ENCODE results near the gene ADCY1.

Gene ADCY1

DNA sequence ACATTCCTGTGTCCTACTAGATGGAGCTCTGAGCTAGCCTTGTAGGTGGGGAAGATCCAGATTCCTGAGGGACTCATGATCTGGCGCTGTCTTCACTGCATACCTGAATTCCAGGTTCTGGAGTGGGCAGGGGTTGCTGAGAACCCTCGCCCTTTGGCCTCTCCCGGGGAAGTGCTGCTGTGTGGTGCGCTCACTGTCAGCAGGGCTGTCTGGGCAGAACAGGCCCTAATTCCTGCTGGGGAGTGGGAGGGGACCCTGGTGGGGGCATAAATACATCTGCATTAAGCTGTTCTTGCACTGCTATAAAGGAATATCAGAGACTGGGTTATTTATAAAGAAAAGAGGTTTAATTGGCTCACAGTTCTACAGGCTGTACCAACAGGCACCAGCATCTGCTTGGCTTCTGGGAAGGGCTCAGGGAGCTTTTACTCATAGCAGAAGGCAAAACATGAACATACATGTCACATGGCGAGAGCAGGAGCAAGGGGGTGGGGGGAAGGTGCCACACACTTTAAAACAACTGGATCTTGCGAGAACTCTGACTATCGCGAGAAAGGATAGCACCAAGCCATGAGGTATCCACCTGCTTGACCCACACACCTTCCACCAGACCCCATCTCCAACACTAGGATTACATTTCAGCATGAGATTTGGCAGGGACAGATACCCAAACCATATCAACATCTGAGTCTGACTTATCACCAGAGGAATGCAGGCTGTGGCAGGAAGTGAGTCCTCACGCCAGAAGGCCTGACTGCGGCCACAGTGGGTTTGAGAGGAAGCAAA lies 115.0 kb downstream of the ADCY1 start:
- no peaks in the 10 kb centered on the region for H3K9me3 Mint-ChIP-seq
- H3K4me3 Mint-ChIP-seq, result no peak overlapping the region
- DNase-seq (ENCODE audit: low spot score in 2 of 2), result peak in 1 of 2 donors; percentile 35
- H3K36me3 Mint-ChIP-seq, result no peaks in the 10 kb centered on the region
- no peak for ATAC-seq
- no peak overlapping the region for H3K27ac Mint-ChIP-seq
- peaks cover 7% of the 10 kb centered on the region for H3K4me1 Mint-ChIP-seq

GRCh38 chr7:45689797-45690761 lies 115.9 kb downstream of the ADCY1 start:
- H3K4me1 Mint-ChIP-seq, result peaks cover 7% of the 10 kb centered on the region
- peak in 1 of 2 donors; percentile 45 for DNase-seq (ENCODE audit: low spot score in 2 of 2)
- no peaks in the 10 kb centered on the region for H3K9me3 Mint-ChIP-seq
- H3K27ac Mint-ChIP-seq, result no peak overlapping the region
- ATAC-seq, result peak; percentile 11
- no peak overlapping the region for H3K4me3 Mint-ChIP-seq
- H3K36me3 Mint-ChIP-seq, result no peaks in the 10 kb centered on the region

DNA sequence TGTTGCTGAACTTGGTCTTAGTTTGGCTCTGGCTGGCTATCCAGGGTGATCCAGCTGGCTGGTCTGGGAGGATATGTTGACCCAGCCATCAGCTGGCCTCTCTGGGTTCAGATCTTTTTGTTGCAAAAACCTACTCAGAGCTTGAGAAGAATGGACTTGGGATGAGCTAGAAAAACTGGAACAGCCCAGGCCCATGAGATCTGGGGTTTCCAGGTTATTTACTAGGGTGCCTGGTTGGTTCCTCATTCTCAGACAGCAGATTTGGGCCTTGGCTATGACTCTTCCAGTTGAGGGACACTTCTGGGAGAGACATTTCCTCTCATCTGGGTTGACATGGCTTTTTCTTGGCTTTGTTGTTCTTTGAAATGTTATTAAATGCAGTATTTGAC lies 116.6 kb downstream of the ADCY1 start:
- ATAC-seq, result no peak
- H3K36me3 Mint-ChIP-seq, result no peaks in the 10 kb centered on the region
- no peaks in the 10 kb centered on the region for H3K9me3 Mint-ChIP-seq
- no peak for DNase-seq (ENCODE audit: low spot score in 2 of 2)
- no peak overlapping the region for H3K4me3 Mint-ChIP-seq
- H3K4me1 Mint-ChIP-seq, result peaks cover 7% of the 10 kb centered on the region
- no peak overlapping the region for H3K27ac Mint-ChIP-seq

DNA sequence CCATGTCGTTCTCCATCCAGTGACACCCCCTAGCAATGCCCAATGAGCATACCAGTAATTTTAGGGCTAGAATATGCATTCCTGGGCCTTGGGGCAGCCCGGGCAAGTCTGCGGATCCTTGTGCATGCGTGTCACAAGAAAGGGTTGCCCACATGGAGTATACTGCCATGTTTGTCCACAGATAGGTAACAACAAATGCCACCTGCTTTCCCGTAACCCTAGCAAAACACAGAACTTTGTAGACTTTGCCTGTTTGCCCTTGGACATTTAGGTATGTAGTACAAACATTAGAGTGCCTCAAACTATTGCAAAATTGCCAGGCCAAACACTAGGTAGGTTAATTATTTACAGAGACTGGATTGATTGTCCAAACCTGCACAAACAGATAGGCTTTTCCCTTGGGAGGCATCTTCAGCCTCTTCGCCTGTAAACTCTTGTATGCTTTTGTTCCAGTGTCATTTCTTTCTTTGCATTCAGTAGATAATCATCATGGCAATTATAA lies 117.0 kb downstream of the ADCY1 start:
- Mint-ChIP-seq H3K4me1 (peaks cover 7% of the 10 kb centered on the region), H3K4me3 (no peak overlapping the region), H3K27ac (no peak overlapping the region), H3K9me3 (no peaks in the 10 kb centered on the region), H3K36me3 (no peaks in the 10 kb centered on the region)
- ATAC-seq (no peak), DNase-seq (ENCODE audit: low spot score in 2 of 2) (no peak)

GRCh38 chr7:45692031-45692430 lies 117.9 kb downstream of the ADCY1 start:
- no peak for ATAC-seq
- no peak overlapping the region for H3K27ac Mint-ChIP-seq

GRCh38 chr7:45695249-45695995 lies 121.3 kb downstream of the ADCY1 start:
- no peaks in the 10 kb centered on the region for H3K4me1 Mint-ChIP-seq
- H3K4me3 Mint-ChIP-seq, result no peak overlapping the region
- DNase-seq (ENCODE audit: low spot score in 2 of 2) (peak in 1 of 2 donors; percentile 26), ATAC-seq (no peak)
- no peak overlapping the region for H3K27ac Mint-ChIP-seq
- H3K36me3 Mint-ChIP-seq, result no peaks in the 10 kb centered on the region
- no peaks in the 10 kb centered on the region for H3K9me3 Mint-ChIP-seq

More at GRCh38 chr7:45692031-45692430, 117.9 kb downstream of the ADCY1 start:
- peak in 1 of 2 donors; percentile 30 for DNase-seq (ENCODE audit: low spot score in 2 of 2)
- H3K36me3 Mint-ChIP-seq, result no peaks in the 10 kb centered on the region
- H3K4me3 Mint-ChIP-seq, result no peak overlapping the region
- H3K4me1 Mint-ChIP-seq, result peaks cover 7% of the 10 kb centered on the region
- no peaks in the 10 kb centered on the region for H3K9me3 Mint-ChIP-seq

DNA sequence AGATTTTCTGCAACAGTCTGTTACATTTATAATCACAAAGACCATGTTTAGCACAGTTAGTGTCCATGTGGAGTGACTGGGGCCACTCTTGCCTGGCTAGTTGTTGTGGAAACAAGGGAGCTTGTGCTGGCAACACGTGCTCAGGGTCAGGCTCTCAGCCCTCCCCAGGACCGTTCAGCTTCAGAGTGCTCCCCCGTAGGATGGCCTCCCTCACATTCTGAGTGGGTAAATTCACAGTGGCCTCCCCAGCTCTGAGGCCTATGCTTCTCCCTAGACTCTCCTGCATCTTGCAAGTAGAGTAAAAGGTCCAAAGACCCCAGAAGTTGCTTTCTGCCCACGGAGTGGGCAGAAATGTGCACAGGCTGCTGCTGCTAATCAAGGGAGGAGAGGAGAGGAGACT lies 122.3 kb downstream of the ADCY1 start:
- H3K27ac Mint-ChIP-seq, result no peak overlapping the region
- no peaks in the 10 kb centered on the region for H3K9me3 Mint-ChIP-seq
- no peaks in the 10 kb centered on the region for H3K36me3 Mint-ChIP-seq
- H3K4me1 Mint-ChIP-seq, result no peaks in the 10 kb centered on the region
- ATAC-seq (no peak), DNase-seq (ENCODE audit: low spot score in 2 of 2) (peak in 1 of 2 donors; percentile 28)
- no peak overlapping the region for H3K4me3 Mint-ChIP-seq

- no peaks in the 10 kb centered on the region for H3K36me3 Mint-ChIP-seq
- no peaks in the 10 kb centered on the region for H3K9me3 Mint-ChIP-seq
- H3K4me1 Mint-ChIP-seq, result no peaks in the 10 kb centered on the region
- H3K27ac Mint-ChIP-seq, result no peak overlapping the region
- no peak overlapping the region for H3K4me3 Mint-ChIP-seq
- ATAC-seq, result no peak
- DNase-seq (ENCODE audit: low spot score in 2 of 2), result peak in 1 of 2 donors; percentile 42
Observed at GRCh38 chr7:45697576-45698136, 123.5 kb downstream of the ADCY1 start.

GRCh38 chr7:45698303-45699014 lies 124.3 kb downstream of the ADCY1 start:
- ATAC-seq, result no peak

GRCh38 chr7:45699015-45699309 lies 124.8 kb downstream of the ADCY1 start:
- H3K4me3 Mint-ChIP-seq, result no peak overlapping the region
- ATAC-seq, result no peak

More at GRCh38 chr7:45698303-45699014, 124.3 kb downstream of the ADCY1 start:
- H3K4me3 Mint-ChIP-seq, result no peak overlapping the region
- no peak overlapping the region for H3K27ac Mint-ChIP-seq
- no peaks in the 10 kb centered on the region for H3K36me3 Mint-ChIP-seq
- no peaks in the 10 kb centered on the region for H3K9me3 Mint-ChIP-seq
- DNase-seq (ENCODE audit: low spot score in 2 of 2), result peak in 1 of 2 donors; percentile 30
- no peaks in the 10 kb centered on the region for H3K4me1 Mint-ChIP-seq

DNA sequence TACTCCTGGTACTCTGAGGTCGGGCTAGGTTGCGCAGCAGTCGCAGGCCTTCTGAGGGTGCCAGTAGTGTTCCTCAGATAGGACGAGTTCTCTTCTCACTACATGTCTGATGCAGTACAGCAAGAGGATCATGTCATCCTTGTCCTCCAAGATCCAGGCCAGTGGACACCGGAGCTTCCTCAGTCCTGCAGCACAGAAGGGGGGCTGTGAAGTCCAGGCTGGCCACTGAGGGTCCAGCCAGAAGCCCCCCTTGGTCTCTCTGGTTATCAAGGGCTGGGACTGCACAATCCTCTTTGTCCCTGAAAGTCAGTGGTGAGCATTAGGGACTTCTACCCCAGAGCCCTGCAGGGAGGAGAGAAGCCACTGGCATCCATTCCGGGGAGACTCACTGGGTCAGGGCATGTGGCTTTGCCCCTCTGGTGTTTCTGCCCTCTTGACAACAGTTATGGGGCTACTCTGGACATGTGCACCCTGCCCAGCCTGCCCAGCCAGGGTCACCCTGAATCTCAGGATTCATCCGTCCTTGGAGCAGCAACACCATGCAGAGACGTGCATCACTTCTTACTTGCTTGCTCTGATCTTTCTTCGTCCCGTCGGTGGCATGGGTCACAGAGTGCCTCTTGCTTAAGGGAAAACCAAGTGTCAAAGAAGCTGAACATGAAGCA lies 125.7 kb downstream of the ADCY1 start:
- Mint-ChIP-seq H3K27ac (no peak overlapping the region), H3K4me1 (no peaks in the 10 kb centered on the region), H3K4me3 (no peak overlapping the region), H3K9me3 (no peaks in the 10 kb centered on the region), H3K36me3 (no peaks in the 10 kb centered on the region)
- ATAC-seq (no peak), DNase-seq (ENCODE audit: low spot score in 2 of 2) (peak in 1 of 2 donors; percentile 29)

More at GRCh38 chr7:45699015-45699309, 124.8 kb downstream of the ADCY1 start:
- Mint-ChIP-seq H3K9me3 (no peaks in the 10 kb centered on the region), H3K27ac (no peak overlapping the region), H3K4me1 (no peaks in the 10 kb centered on the region), H3K36me3 (no peaks in the 10 kb centered on the region)
- DNase-seq (ENCODE audit: low spot score in 2 of 2), result no peak

DNA sequence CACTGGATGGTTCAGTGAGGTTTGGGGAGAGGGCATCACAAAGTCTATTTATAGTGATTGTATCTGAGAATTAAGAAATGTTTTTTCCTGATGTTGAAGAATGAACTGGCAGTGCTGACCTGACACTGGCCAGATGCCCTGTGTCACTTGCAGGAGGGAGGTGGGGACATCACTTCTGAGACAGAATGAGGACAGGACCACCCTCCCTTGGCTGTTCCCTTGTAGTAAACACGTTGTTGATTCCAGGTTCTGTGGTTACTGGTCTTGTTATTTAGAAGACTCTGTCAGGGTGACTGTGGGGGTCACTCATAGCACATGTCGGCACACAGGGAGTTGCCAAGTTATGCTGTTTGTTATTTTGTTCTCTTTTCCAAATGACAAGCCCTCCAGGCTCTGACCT lies 126.4 kb downstream of the ADCY1 start:
- Mint-ChIP-seq H3K27ac (no peak overlapping the region), H3K9me3 (no peaks in the 10 kb centered on the region), H3K36me3 (no peaks in the 10 kb centered on the region), H3K4me3 (no peak overlapping the region), H3K4me1 (no peaks in the 10 kb centered on the region)
- no peak for ATAC-seq
- DNase-seq (ENCODE audit: low spot score in 2 of 2), result no peak

GRCh38 chr7:45701701-45702510 lies 127.7 kb downstream of the ADCY1 start:
- H3K9me3 Mint-ChIP-seq, result no peaks in the 10 kb centered on the region
- no peak overlapping the region for H3K27ac Mint-ChIP-seq
- no peaks in the 10 kb centered on the region for H3K4me1 Mint-ChIP-seq
- ATAC-seq, result no peak
- no peak for DNase-seq (ENCODE audit: low spot score in 2 of 2)
- H3K4me3 Mint-ChIP-seq, result no peak overlapping the region
- H3K36me3 Mint-ChIP-seq, result no peaks in the 10 kb centered on the region
